ENCODE results near the gene STAB2. TPM values are rescaled to one million over a fixed set of nuclear protein-coding genes. Genes with fewer than 3 reads are reported as not detected.

STAB2 gene
- total and polyA plus RNA-seq, 4 donors = 3.4 to 42.6 (median 16.6) TPM

GRCh38 chr12:103813949-103814348 lies 226.9 kb downstream of the STAB2 start:
- H3K27ac ChIP-seq (ENCODE audit: low read depth in 1 of 2, low read length in 2 of 2) = no peak overlapping the region
- no peak for DNase-seq (ENCODE audit: low spot score)
- no peaks in the 10 kb centered on the region for H3K27me3 ChIP-seq (ENCODE audit: control insufficient read depth in 4 of 4, insufficient read depth in 4 of 4, low read length in 3 of 4)
- H3K4me3 ChIP-seq (ENCODE audit: low read depth in 1 of 3, low read length in 3 of 3) = no peak overlapping the region
- H3K9ac ChIP-seq (ENCODE audit: low read depth in 1 of 2, low read length in 2 of 2) = no peak overlapping the region
- no peaks in the 10 kb centered on the region for H3K9me3 ChIP-seq (ENCODE audit: control insufficient read depth in 4 of 4, low read length in 3 of 4)
- H3K36me3 ChIP-seq (ENCODE audit: control insufficient read depth in 4 of 4, insufficient read depth in 3 of 4, low read depth in 1 of 4, low read length in 3 of 4) = peaks cover 0 to 10% (median 2%) of the 10 kb centered on the region in 4 donors
- H3K4me1 ChIP-seq (ENCODE audit: control insufficient read depth in 4 of 4, insufficient read depth in 4 of 4, low read length in 3 of 4) = no peaks in the 10 kb centered on the region
- WGBS = 89% methylated on average over 4 of the region's 4 CpGs
- TF ChIP-seq, protein P1, sequence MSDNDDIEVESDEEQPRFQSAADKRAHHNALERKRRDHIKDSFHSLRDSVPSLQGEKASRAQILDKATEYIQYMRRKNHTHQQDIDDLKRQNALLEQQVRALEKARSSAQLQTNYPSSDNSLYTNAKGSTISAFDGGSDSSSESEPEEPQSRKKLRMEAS (IDR thresholded peaks at IDR 0.05) = no peak
- TF ChIP-seq JUND (IDR thresholded peaks at IDR 0.05) = no peak
- no peak for TF ChIP-seq FOXA1 (IDR thresholded peaks at IDR 0.05)
- TF ChIP-seq HNF4G (IDR thresholded peaks at IDR 0.05) = no peak
- TF ChIP-seq TAF1 (conservative IDR thresholded peaks at IDR 0.05) = no peak
- TF ChIP-seq, protein P2, sequence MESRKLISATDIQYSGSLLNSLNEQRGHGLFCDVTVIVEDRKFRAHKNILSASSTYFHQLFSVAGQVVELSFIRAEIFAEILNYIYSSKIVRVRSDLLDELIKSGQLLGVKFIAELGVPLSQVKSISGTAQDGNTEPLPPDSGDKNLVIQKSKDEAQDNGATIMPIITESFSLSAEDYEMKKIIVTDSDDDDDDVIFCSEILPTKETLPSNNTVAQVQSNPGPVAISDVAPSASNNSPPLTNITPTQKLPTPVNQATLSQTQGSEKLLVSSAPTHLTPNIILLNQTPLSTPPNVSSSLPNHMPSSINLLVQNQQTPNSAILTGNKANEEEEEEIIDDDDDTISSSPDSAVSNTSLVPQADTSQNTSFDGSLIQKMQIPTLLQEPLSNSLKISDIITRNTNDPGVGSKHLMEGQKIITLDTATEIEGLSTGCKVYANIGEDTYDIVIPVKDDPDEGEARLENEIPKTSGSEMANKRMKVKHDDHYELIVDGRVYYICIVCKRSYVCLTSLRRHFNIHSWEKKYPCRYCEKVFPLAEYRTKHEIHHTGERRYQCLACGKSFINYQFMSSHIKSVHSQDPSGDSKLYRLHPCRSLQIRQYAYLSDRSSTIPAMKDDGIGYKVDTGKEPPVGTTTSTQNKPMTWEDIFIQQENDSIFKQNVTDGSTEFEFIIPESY (IDR thresholded peaks at IDR 0.05) = no peak
- TF ChIP-seq SP1 (IDR thresholded peaks at IDR 0.05) = no peak
- TF ChIP-seq CTCF (IDR thresholded peaks at IDR 0.05; ENCODE audit: low read depth, low read length, missing input control) = no peak
- no peak for TF ChIP-seq EGR1 (IDR thresholded peaks at IDR 0.05; ENCODE audit: low read depth in 2 of 2)
- TF ChIP-seq NR2F2 (IDR thresholded peaks at IDR 0.05) = no peak
- no peak for TF ChIP-seq RXRA (IDR thresholded peaks at IDR 0.05)
- TF ChIP-seq HNF4A (conservative IDR thresholded peaks at IDR 0.05) = no peak
- no peak for TF ChIP-seq ATF3 (IDR thresholded peaks at IDR 0.05)
- no peak for TF ChIP-seq GABPA (IDR thresholded peaks at IDR 0.05 in 1 of 2, conservative IDR thresholded peaks at IDR 0.05 in 1 of 2)
- TF ChIP-seq YY1 (IDR thresholded peaks at IDR 0.05) = no peak
- no peak for TF ChIP-seq RAD21 (IDR thresholded peaks at IDR 0.05)
- TF ChIP-seq REST (IDR thresholded peaks at IDR 0.05) = no peak

All from liver (tissue), 9 donors.